ENCODE data around the gene COL12A1. TPM values are rescaled to one million over a fixed set of nuclear protein-coding genes. Genes with fewer than 3 reads are reported as not detected.

Gene COL12A1
- total and polyA plus RNA-seq, 2 experiments from 2014 or later, result 0.32 to 0.66 TPM

Other genes with a start within 250 kb of the COL12A1 start
- gene COX7A2, start 37.7 kb upstream of the COL12A1 start, total RNA-seq, result 184 and 768 TPM in 2 replicates
- gene COX7A2, start 37.7 kb upstream of the COL12A1 start, polyA plus RNA-seq, result 984 and 1,135 TPM in 2 replicates
- 25.3 and 30.0 TPM in 2 replicates for gene TMEM30A, start 78.7 kb upstream of the COL12A1 start, total RNA-seq
- gene TMEM30A, start 78.7 kb upstream of the COL12A1 start, polyA plus RNA-seq, result 33.5 and 45.5 TPM in 2 replicates

All from cardiac muscle cell (in vitro differentiated cells and primary cell).